BJ (cell line): ENCODE measurements around the gene TBC1D20. TPM values are rescaled to one million over a fixed set of nuclear protein-coding genes. Genes with fewer than 3 reads are reported as not detected.
"Not testable (repeated sequence)": the region's sequence is repeated elsewhere in the genome, so short reads cannot be mapped to it uniquely, and the experiment has no call there.

ENCODE experiments used
- CTCF ChIA-PET: fragments of 350-600 bp; formaldehyde crosslinking; extraction: SDS; loops from one replicate; lab custom pipeline; 2021; ENCODE audit warnings: antibody characterized with exemption, inconsistent platforms; lab: Yijun Ruan, JAX
- POLR2A ChIA-PET: fragments of 300-600 bp; sonication (Branson Sonifier 250); formaldehyde crosslinking; extraction: SDS; loops from one replicate; lab custom pipeline; 2021; ENCODE audit warnings: antibody characterized with exemption; lab: Charles Lee
- DNase-seq: peaks from one replicate; pipeline ENCODE4 v3.0.0-alpha.2; 2011; ENCODE audit warnings: low read depth
- H3K27me3 ChIP-seq: 2 replicates; pipeline ENCODE4 v1.6.0; 2011; ENCODE audit warnings: low read length; ENCODE audit not compliant: control insufficient read depth, insufficient read depth
- H3K36me3 ChIP-seq: 2 replicates; pipeline ENCODE4 v1.5.1; 2011; ENCODE audit warnings: low read length; ENCODE audit not compliant: control insufficient read depth, insufficient read depth
- H3K4me3 ChIP-seq: 2 replicates; pipeline ENCODE4 v1.5.1; 2011; ENCODE audit warnings: low read depth, mild to moderate bottlenecking, control low read depth, low read length
- CTCF ChIP-seq: IDR thresholded peaks from 2 replicates; pipeline ENCODE4 v1.5.1; 2011; ENCODE audit warnings: low read depth, mild to moderate bottlenecking, control low read depth, inconsistent platforms, low read length, moderate library complexity; ENCODE audit not compliant: insufficient read depth
- polyA plus RNA-seq: library from polyadenylated mRNA; depleted of rRNA; stranded (reverse); fragments of >200 nt; gene quantifications from 2 replicates; pipeline ENCODE4 v1.2.3, GENCODE V29; 2011

The TBC1D20 gene
- polyA plus RNA-seq, 1 experiment: 63.7 TPM

GRCh38 chr20:478949-479429 lies 16.7 kb upstream of the TBC1D20 start:
- TF ChIP-seq CTCF: peak; percentile 50; the same call in 1 of the 2 replicates
- CTCF ChIA-PET: interaction anchor here (1.0 to 4.7 kb wide), 8 partner anchors 9 to 124 kb away, joined by 3 to 43 read pairs (median 4); partner anchors contain the start of gene TBC1D20
- no peak for DNase-seq
- Histone ChIP-seq H3K36me3 (peaks cover 8% of the 10 kb centered on the region), H3K27me3 (no peaks in the 10 kb centered on the region), H3K4me3 (no peak overlapping the region)
- POLR2A ChIA-PET: no interaction called here

- Histone ChIP-seq H3K36me3 (peaks cover 5% of the 10 kb centered on the region), H3K4me3 (no peak overlapping the region), H3K27me3 (no peaks in the 10 kb centered on the region)
- no peak for DNase-seq
- CTCF ChIA-PET: interaction anchor here (0.7 to 4.7 kb wide), 9 partner anchors 9 to 435 kb away, joined by 3 to 43 read pairs (median 4); partner anchors contain the start of gene TBC1D20
- POLR2A ChIA-PET: no interaction called here
- TF ChIP-seq CTCF: no peak
These were observed 15.9 kb upstream of the TBC1D20 start for GRCh38 chr20:478010-478948.

GRCh38 chr20:476561-477249 lies 14.4 kb upstream of the TBC1D20 start:
- H3K4me3 ChIP-seq, H3K27me3 ChIP-seq, POLR2A ChIA-PET, H3K36me3 ChIP-seq, DNase-seq: not testable (repeated sequence)
- CTCF ChIA-PET: interaction anchor here (0.6 to 4.7 kb wide), 7 partner anchors 10 to 262 kb away, joined by 3 to 43 read pairs (median 3); no protein-coding TSS in a partner anchor

GRCh38 chr20:475463-476357 lies 13.4 kb upstream of the TBC1D20 start:
- no peak for TF ChIP-seq CTCF
- Histone ChIP-seq H3K27me3 (no peaks in the 10 kb centered on the region), H3K4me3 (no peak overlapping the region), H3K36me3 (no peaks in the 10 kb centered on the region; the same call in none of the 2 replicates)
- DNase-seq: no peak
- ChIA-PET POLR2A (no interaction called here), CTCF (interaction anchor here (0.8 to 4.7 kb wide), 4 partner anchors 11 to 263 kb away, joined by 3 to 43 read pairs (median 4); no protein-coding TSS in a partner anchor)

- POLR2A ChIA-PET: no interaction called here
These were observed 12.2 kb upstream of the TBC1D20 start for GRCh38 chr20:474581-474980.

More at GRCh38 chr20:474581-474980, 12.2 kb upstream of the TBC1D20 start:
- DNase-seq: no peak
- Histone ChIP-seq H3K4me3 (no peak overlapping the region), H3K36me3 (no peaks in the 10 kb centered on the region; the same call in none of the 2 replicates), H3K27me3 (no peaks in the 10 kb centered on the region)
- no peak for TF ChIP-seq CTCF
- CTCF ChIA-PET: interaction anchor here (0.6 kb wide), 2 partner anchors 14 to 120 kb away, joined by 3 read pairs; no protein-coding TSS in a partner anchor
